Smooth muscle cell of the coronary artery (primary cell): ENCODE data around the gene BRI3. TPM values are rescaled to one million over a fixed set of nuclear protein-coding genes. Genes with fewer than 3 reads are reported as not detected.

Experiments used
- total RNA-seq: library from RNA; depleted of rRNA; stranded (reverse); fragments of >200 nt; gene quantifications from 2 replicates; pipeline ENCODE4 v1.2.3, GENCODE V29; 2014; ENCODE audit warnings: low replicate concordance

BRI3 gene
- 87.8 and 122 TPM in 2 replicates for total RNA-seq

GRCh38 chr7:98280791-98281756, at the start of gene BRI3:
Gene BRI3, plus strand, starts transcription at chr7:98281686. Its CDS starts 110 bp downstream, at chr7:98281796.

GRCh38 chr7:98251601-98252424, 29.7 kb upstream of the BRI3 start, which contains the start of gene TECPR1:
Gene TECPR1, minus strand, starts transcription at chr7:98252232. Its CDS starts 6,086 bp downstream, at chr7:98246146.

Other genes with a start within 250 kb of the BRI3 start
- 5.4 and 5.9 TPM in 2 replicates for gene LMTK2, start 174.8 kb upstream of the BRI3 start, total RNA-seq
- 0.38 TPM in 1 of 2 replicates, not detected in the other for gene BHLHA15, start 70.2 kb upstream of the BRI3 start, total RNA-seq
- 11.9 and 21.8 TPM in 2 replicates for gene TECPR1, start 29.5 kb upstream of the BRI3 start, total RNA-seq
- gene BAIAP2L1, start 119.4 kb downstream of the BRI3 start, total RNA-seq, result 0.82 and 3.5 TPM in 2 replicates